Inferior parietal cortex (tissue), 1 donor: Measurements from ENCODE around the gene HYAL1.
"Not testable (repeated sequence)": the region's sequence is repeated elsewhere in the genome, so short reads cannot be mapped to it uniquely, and the experiment has no call there.

Experiments used
- DNase-seq: peaks from one replicate; pipeline ENCODE4 v3.0.0-alpha.2; 2016; ENCODE audit errors: extremely low spot score

Gene HYAL1

DNA sequence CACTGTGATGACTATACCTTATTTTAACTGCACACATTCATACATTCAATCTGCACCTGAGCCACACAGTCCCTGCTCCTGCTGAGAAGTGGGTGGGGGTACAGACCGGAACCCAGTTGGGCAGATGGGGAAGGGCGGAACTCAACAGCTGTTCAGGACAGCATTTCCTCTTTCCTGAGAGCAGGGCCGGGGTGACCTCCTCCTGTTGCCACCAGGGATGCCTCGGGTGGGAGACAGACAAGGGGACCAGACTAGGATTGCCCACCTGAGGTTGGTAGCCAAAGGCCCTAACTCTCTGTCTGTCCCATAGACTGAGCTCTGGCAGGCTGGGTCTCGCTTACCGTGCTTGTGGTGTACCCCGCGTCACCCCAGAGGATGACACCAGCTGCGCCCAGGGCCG, 15.2 kb upstream of the HYAL1 start:
- no peak for DNase-seq

GRCh38 chr3:50318163-50318562, 14.8 kb upstream of the HYAL1 start:
- DNase-seq: no peak

DNA sequence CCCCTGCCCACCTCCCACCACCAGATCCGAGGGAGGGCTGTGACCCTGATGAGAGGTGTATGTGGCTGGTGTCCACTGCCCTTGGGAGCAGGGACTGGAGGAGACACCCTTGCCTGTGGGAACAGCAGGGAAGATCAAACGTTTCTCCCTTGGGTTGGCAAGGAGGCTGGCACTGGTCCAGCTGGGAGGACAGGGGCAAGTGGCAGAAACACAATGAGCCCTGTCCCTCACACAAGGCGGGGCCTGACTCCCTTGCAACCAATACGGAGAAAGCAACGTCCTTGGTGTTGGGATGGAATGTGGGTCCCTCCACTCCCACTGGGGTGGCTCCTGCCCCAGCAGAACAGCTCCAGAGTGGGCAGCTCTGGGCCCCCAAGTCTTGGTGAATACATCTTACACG, 13.9 kb upstream of the HYAL1 start:
- no peak for DNase-seq

DNA sequence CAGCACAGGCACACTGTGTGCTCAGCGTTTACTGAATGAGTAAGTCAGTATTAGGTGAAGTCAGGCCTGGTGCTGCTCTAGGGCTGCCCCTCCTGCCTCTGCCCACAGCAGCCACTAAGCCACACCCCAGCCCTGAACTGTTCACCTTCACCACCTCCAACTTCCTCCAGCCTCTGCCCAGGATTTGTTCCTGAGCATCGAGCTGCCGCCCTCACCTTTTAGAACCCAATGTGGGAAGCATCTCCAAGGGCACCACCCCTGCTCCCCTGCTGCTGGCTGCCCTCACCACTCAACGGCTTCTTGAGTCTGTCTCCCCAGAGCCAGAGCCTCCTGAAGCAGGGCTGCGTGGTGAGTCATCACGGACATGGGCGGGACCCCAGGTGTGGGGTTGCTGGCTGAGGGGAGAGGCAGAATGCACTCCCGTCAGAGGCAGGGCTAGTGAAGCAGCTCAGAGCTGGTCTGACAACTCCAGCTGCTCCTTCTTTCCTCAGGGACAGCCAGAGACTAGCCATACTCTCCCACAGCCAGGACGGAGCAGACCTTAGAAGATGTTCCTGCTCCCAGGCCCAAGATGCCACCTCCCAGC, 13.4 kb upstream of the HYAL1 start:
- DNase-seq: no peak

DNA sequence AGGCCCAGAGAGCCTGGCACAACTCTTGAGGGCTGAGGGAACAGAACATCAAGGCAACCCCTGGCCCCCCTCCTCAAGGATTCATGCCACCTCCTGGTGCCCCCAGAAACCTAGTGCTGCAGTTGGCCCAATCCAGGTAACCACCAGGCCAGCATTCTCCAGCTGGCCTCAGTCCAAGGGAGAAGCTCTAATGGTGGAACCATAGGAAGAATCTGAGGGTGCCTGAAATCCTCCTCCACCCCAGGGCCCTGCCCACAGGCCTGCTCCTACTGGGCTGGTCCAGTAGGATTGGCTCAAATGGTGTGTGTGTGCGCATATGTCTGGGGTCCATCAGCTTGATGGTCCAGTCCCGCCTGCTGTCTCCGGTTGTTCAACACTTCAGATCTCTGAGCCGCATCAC, 11.4 kb upstream of the HYAL1 start:
- no peak for DNase-seq

DNA sequence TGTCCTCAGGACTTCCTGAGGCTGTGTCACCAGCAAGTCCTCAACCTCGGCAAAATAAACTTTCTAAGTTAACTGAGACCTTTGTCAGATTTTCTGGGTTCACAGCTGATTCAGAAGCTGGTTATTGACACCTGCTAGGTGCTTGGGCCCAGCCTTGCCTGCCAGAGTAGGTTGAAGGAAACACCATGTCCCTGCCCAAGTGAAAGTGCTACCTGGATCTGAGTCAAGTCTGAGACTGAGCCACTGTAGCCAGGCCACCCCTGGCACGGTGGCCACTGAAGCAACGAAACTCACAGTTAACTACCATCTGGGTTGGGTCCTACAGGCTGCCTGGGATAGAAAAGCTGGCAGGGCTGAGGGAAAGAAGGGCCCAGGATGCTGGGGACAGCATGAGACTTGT, 11.0 kb upstream of the HYAL1 start:
- no peak for DNase-seq

GRCh38 chr3:50312041-50312440, 8.7 kb upstream of the HYAL1 start:
- DNase-seq: not testable (repeated sequence)

GRCh38 chr3:50304601-50305000, 1.2 kb upstream of the HYAL1 start:
- DNase-seq: no peak

GRCh38 chr3:50302095-50303012, 1.0 kb downstream of the HYAL1 start:
- DNase-seq: no peak

DNA sequence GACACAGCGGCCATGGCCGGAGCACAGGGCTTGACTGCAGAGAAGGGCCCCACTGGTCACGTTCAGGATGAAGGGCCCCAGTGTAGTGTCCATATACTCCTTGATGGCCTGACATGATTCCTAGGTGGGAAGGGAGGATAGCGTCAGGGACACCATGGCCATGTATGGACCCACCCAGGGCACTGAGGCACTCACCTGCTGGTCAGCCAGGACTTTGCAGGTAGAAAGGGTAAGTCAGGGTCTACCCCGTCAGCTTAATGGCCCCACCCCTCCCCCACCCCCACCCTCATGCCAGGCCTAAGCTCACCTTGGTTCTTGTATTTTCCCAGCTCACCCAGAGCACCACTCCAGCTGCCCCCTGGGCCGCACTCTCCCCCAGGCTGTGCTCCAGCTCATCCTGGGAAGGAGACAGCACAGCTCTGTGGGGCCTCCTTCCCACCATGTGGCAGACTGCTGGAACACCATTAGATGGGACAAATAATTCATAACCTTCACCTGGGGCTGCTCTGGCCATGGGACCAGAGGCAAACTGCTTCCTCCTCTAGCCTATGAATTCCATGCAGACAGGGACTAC, 2.6 kb downstream of the HYAL1 start:
- no peak for DNase-seq

DNA sequence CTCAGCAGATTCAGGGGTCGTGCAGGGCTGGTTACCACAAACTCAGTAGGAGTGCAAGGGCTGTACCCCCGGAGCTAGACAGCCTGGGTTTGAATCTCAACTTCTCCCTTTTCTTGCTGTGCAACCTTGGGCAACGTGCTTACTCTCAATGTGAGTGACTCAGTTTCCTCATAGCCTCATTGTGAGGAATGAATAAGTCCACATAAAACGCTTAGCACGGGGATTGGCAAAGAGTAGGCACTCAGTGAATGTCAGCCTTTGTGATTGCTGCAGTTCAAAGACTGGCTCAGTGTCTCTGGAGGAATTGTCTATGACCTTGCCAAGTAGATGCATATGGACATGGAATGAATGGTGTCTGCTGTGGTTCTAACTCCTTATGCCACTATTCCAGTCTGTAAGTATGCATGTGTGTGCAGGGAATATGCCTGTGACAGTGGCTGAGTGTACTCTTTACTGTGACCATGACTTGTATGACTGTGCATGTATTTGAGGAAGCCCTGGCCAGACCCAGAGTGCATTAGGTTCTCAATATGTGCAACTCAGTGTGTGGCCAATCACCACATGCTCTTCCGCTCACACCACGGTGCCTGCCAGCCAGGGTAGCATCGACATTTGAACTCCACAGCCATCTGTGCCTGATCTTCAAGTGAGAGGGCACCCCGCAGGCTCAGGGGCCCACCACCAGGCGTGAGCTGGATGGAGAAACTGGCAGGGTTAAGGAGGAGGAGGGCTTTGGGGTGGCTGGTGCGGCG, 3.3 kb downstream of the HYAL1 start:
- DNase-seq: peak; percentile 73

DNA sequence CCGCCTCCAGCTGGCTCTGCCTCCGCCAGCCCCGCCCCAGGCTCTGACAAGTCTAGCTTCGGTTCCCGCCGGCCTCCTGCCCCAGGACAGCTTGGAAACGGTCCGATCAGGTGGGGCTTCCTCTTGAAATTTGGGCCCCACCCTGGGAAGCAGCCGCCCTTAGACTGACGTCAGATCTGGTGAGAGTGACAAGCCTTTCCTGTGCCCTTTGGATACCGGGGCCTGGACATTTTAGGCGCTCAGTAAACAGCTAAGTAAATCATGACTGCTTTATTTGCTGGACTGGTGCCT, 3.8 kb downstream of the HYAL1 start:
- no peak for DNase-seq

DNA sequence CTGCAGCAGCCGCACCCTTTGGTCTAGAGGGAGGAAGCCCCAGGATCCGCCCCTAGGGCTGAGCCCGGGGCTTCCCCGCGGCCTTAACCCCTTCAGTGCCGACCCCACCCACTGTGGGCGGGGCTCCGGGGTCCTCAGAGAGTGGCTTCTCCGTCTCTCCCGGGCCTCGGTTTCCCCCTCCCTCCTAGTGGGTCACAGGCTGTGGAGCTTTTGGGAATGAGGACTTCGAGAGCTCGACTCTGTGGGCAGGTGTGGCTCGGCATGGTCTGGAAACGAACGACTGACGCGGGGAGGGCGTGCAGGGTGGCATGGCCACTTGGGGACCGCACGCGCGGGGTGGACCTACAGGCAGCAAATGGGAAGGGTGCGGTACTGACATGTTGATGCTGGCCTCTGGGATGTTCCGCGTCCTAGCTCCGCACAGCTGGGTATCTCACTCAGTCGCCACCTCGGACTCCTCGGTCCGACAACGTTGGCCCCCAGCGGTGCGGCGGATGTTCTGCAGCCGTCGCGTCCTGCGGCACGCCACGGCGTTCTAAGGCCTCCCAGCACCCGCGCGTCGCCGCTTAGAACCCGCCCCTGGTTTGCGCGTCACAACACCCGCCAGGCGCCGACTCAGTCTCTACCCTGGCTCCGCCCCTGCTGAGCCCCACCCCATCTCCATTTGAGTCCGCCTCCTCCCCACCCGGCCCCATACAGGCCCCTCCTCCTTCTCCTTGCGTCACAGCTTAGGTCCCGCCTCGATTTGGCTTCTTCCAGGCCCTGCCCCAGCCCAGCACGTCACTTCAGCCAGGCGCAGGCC, 4.3 kb downstream of the HYAL1 start, which contains the start of the genes HYAL3 and NAA80:
Gene HYAL3 (minus strand): TSS at position 570 of the 802 bp plus-strand sequence. CDS start 3,803 bp downstream, outside the sequence.
Gene NAA80 (minus strand): TSS at position 570 of the 802 bp plus-strand sequence. CDS start 1,942 bp downstream, outside the sequence.
- DNase-seq: peak; percentile 96

DNA sequence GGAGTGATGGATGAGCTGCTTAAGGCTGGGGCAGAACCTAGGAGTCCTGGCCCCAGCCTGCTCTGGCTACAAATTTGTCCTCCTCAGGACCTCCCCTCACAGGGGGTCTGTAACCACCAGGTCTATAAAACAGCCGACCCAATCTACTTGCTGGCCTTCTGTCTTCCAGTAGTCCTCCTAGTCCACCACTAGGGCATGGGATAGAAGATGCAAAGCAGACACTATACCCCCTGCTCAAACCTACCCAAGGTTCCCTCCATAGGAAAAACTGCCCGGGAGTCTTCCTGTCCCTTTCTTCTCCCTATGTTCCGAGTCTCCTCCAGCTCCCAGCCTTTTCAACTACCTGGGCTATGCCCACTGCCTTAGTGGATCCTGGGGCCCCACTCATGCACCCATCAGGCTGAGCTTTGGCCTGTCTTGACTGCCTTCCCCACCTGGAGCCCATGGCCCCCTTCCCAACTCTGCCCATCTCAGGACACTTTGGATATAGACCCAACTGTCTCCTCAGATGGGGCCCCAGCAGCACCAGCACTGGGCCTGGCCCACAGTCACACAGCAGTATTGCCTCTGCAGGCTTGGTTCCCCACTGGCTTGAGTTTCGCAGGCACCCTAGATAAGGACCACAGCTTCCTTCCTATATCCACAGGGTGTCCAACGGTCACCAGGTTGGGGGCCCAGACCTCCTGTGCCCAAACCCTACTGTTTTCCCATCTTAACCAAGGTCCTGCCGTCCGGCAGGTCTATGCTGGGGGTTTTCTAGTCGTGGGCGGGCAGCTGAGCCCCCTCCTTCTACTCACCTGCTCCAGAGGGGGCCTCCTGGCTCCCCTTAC, 5.3 kb downstream of the HYAL1 start:
- no peak for DNase-seq

GRCh38 chr3:50297384-50297775, 6.0 kb downstream of the HYAL1 start:
- DNase-seq: no peak

DNA sequence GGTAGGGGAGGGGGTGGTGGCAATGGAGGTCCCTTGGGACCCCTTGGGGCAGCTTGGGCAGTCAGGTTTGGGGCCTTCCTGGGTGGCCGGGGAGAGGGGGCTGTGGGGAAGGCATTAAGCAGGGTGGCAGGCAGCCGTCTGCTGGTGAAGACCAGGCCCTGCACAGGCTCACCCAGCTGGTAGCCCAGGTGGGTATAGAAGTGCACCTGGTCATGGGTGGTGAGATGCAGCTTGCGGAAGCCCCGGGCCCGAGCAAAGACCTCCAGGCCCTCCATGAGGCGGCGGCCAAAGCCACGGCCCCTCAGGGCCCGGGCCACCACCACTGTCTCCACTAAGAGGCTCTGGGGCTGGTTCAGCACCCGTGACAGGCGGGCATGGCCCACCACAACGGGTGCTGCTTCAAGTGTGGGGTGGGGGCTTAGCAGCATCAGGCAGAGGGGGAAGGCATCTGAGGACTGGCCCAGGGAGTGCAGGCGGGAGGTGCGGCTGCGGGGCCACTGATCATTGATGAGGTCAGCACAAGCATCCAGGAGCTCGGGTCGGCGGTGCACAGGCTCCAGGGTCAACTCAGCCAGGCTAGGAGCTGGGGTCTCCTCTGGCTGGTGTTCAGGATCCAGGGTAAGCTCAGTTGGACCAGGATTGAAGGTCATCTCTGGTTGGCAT, 6.5 kb downstream of the HYAL1 start:
- no peak for DNase-seq

DNA sequence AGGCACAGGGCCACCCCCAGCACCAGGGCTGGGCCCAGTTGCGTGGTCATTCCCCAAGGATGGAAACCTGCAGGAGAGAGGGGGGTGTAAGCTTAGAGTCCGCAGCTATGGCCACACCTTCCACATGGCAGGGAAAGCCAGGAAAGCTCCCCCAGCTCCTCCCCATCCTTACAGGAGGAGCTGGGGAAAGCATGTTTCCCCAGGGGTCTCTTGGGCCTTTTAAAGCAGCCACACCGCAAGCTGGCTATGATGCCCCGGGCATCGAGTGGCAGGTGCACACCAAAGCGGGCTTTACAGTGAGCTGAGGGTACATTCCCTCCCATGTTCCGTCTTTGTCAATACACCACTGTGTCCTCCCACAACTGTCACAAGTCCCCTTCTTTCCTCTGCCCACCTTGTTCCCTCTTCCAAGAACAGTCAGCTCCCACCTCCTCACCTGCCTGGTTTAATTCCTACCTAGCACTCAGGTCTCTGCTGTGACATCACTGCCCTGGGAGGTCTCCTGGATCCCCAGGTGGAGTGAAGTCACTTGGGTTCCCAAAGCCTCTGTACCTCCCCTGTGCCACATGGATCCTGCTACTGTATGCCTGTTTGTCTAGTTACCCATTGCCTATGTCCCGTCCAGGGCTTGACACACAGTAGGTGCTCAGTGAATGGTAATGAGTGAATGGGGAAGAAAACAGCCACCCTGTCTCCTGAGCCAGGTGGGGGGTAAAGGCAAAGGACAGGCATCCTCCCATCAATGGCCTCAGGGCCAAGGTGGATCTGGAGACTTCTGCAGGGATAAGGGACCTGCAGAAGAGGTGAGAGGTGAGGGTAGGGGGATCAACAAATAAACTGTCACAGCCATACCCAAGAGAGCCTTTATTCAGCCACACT, 7.6 kb downstream of the HYAL1 start:
- DNase-seq: no peak

DNA sequence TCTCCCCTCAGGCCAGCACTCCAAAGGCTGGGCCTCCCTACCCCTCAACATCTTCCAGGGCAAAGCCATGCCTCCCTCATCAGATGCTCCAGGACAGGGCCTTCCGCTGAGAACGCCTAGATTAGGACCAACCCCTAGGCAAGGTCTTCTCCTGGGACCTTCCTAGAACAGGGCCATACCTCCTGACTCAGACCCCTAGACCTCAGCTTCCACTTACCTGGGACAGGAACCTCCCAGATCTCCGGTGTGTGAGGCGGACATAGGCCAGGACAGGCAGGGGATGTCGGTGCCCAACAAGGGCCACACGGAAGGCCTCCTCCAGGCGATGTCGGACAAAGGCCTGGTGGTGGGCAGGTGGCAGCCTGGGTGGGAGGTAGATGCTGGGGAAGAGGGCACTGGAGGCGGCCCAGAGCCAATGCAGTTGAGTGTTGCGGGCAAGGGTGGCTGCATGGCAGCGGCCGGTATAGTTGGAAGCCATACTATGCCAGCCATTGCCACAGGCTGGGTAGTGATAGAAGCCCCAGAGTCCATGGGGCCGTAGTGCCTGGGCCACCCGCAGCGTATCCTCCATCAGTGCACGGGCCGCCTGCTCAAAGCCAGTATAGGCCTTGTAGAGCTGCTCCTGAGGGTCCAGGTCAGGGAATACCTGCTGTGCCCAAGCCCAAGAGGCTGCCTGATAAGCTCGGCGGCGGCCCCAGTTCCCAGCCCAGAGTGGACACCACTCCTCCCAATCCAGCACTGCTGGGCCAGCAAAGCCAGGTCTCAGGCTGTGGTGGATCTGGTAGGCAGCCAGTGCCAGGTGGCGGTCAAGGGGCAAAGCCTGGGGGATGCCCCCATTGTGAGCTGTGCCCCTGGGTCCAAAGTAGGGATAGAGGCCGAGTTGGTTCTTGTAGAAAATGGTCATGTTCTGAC, 8.6 kb downstream of the HYAL1 start:
- DNase-seq: no peak
